ENCODE results near the gene GLIPR1.

- TF ChIP-seq, protein P1, sequence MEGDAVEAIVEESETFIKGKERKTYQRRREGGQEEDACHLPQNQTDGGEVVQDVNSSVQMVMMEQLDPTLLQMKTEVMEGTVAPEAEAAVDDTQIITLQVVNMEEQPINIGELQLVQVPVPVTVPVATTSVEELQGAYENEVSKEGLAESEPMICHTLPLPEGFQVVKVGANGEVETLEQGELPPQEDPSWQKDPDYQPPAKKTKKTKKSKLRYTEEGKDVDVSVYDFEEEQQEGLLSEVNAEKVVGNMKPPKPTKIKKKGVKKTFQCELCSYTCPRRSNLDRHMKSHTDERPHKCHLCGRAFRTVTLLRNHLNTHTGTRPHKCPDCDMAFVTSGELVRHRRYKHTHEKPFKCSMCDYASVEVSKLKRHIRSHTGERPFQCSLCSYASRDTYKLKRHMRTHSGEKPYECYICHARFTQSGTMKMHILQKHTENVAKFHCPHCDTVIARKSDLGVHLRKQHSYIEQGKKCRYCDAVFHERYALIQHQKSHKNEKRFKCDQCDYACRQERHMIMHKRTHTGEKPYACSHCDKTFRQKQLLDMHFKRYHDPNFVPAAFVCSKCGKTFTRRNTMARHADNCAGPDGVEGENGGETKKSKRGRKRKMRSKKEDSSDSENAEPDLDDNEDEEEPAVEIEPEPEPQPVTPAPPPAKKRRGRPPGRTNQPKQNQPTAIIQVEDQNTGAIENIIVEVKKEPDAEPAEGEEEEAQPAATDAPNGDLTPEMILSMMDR (IDR thresholded peaks at IDR 0.05), result no peak
- TF ChIP-seq EP300 (IDR thresholded peaks at IDR 0.05) (no peak), POLR2A (IDR thresholded peaks at IDR 0.05) (no peak), POLR2AphosphoS5 (IDR thresholded peaks at IDR 0.05) (no peak)
These were observed 72.8 kb downstream of the GLIPR1 start for GRCh38 chr12:75553398-75553797.
